Measurements from ENCODE around the gene DHX30. TPM values are rescaled to one million over a fixed set of nuclear protein-coding genes. Genes with fewer than 3 reads are reported as not detected.
A peak's percentile ranks its signal among the peaks of the same experiment; 100 is the strongest.

The DHX30 gene
- total and polyA plus RNA-seq, 9 of the 15 experiments (the other 6 are each of a cell fraction or from before 2014, with no cell fraction given) = 12.3 to 158 (median 79.0) TPM

- TF ChIP-seq ARID4B (CRISPR knock-in tag; IDR thresholded peaks at IDR 0.05) = peak; percentile 95
- TF ChIP-seq LARP7 (IDR thresholded peaks at IDR 0.05) = no peak
- TF ChIP-seq PHTF2 (CRISPR knock-in tag; IDR thresholded peaks at IDR 0.05) = peak; percentile 63; the same call in 1 of the 2 replicates
- no peak for TF ChIP-seq NFIX (CRISPR knock-in tag; IDR thresholded peaks at IDR 0.05; ENCODE audit: low read depth)
- no peak for TF ChIP-seq IRF2 (CRISPR knock-in tag; IDR thresholded peaks at IDR 0.05)
- TF ChIP-seq EZH2 (IDR thresholded peaks at IDR 0.05; ENCODE audit: borderline replicate concordance, low read depth, low read length) = no peak
- TF ChIP-seq ZFP30 (CRISPR knock-in tag; IDR thresholded peaks at IDR 0.05; ENCODE audit: borderline replicate concordance) = no peak
- peak; percentile 79 for TF ChIP-seq NKRF (IDR thresholded peaks at IDR 0.05; ENCODE audit: borderline replicate concordance)
- peak; percentile 78 for TF ChIP-seq TAF7 (tag; IDR thresholded peaks at IDR 0.05)
- no peak for TF ChIP-seq DNMT1 (IDR thresholded peaks at IDR 0.05)
- TF ChIP-seq CEBPG (CRISPR knock-in tag; IDR thresholded peaks at IDR 0.05) = no peak
- no peak for TF ChIP-seq CEBPG (tag; conservative IDR thresholded peaks at IDR 0.05 in 1 of 2, IDR thresholded peaks at IDR 0.05 in 1 of 2)
- no peak for TF ChIP-seq ID3 (CRISPR knock-in tag; IDR thresholded peaks at IDR 0.05)
- no peak for TF ChIP-seq ID3 (tag; IDR thresholded peaks at IDR 0.05)
- TF ChIP-seq ATF6 (CRISPR knock-in tag; IDR thresholded peaks at IDR 0.05) = peak; percentile 82
- no peak for TF ChIP-seq FOXO4 (CRISPR knock-in tag; IDR thresholded peaks at IDR 0.05)
Observed at GRCh38 chr3:47781685-47782445, 21.1 kb upstream of the DHX30 start, which contains the start of gene SMARCC1 (continued).
